Neural progenitor cell (in vitro differentiated cells): ENCODE measurements around the gene ZSCAN5B.
"Not testable (repeated sequence)": the region's sequence is repeated elsewhere in the genome, so short reads cannot be mapped to it uniquely, and the experiment has no call there.

Experiments
- CTCF ChIP-seq: fragments of 200-600 bp; sonication (generic); IDR thresholded peaks from 2 replicates; pipeline ENCODE4 v1.5.1; 2017; ENCODE audit warnings: antibody characterized with exemption, mild to moderate bottlenecking
- EZH2 ChIP-seq: fragments of 200-600 bp; sonication (generic); IDR thresholded peaks from 2 replicates; pipeline ENCODE4 v1.6.1; 2017; ENCODE audit warnings: antibody characterized with exemption, mild to moderate bottlenecking, moderate library complexity
- EZH2phosphoT487 ChIP-seq: fragments of 200-600 bp; sonication (generic); IDR thresholded peaks from 2 replicates; pipeline ENCODE4 v1.6.1; 2017; ENCODE audit warnings: antibody characterized with exemption

GRCh38 chr19:56148955-56149655, 48.5 kb downstream of the ZSCAN5B start:
- not testable (repeated sequence) for TF ChIP-seq CTCF, EZH2, EZH2phosphoT487
